ENCODE data around the gene COL9A2.

The COL9A2 gene

DNA sequence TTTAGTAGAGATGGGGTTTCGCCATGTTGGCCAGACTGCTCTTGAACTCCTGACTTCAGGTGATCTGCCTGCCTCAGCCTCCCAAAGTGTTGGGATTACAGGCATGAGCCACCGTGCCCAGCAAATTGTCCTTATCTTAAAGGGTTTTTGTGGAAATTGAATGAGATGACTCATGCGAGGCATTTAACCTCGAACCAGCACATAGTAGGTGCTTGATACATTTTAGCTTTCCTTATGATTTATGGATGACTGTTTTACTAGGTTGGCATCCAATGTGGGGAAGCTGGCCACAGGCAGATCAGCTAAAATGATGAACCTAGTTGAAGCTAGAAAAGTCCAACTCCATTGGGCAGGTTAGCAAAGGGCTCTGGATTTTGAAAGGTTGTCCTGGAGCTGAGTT lies 1.4 kb upstream of the COL9A2 start:
- no peak for DNase-seq

- DNase-seq, result no peak
Measured at GRCh38 chr1:40317394-40318074, 448 bp upstream of the COL9A2 start.

GRCh38 chr1:40315795-40316594 lies 1.1 kb downstream of the COL9A2 start:
- DNase-seq, result no peak

DNA sequence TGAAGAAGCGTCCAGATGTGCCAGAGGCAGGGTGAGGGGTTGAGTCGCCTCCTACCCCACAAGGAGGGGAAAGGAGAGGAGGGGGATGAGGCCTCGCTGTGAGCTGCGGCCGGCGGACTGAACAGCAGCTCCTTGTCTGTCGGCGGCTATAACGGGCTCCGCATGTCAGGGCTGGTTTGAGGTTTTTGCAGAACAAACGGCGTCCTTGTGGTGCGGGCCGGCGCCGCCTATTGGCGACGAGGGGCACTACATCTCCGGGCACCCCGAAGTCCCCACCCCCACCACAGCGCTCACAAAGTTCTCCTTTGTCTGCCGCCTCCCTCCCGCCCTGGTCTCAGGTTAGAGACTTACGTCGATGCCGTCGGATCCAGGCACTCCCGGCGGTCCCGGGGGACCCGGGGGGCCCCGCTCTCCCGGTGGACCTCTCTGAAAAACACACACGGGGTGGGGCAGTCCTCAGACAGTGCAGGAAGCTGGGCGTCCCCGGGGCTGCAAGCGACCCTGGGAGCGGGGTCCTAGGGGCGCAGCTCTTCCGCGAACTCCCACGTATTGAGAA lies 1.8 kb downstream of the COL9A2 start:
- peak; percentile 85 to 88 for DNase-seq

DNA sequence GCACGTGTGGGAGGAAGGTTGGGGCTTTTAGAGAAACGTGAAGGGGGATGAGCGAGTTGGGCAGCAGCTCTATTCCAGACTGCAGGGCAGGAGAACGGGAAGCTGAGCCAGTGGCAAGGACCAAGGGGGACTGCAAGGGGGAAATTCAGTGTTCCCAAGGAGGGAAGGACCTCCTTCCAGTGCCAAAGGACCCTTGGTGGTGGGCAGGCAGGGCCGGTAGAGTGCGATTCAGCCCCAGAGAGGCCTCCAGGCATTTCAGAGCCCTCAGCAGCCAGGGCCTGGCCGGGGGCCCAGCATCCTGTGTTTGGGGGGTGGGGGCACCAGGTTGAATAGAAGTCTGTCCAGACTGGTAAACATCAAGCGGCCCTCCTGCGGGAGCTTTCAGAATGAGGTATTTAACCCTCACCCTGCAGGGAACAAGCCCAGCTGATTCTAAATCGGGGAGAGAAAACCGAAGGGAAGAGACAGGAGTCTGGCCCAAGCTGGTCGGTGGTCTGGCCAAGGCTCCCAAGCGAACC lies 2.3 kb downstream of the COL9A2 start:
- no peak for DNase-seq

GRCh38 chr1:40313958-40314720 lies 2.9 kb downstream of the COL9A2 start:
- DNase-seq, result no peak

- DNase-seq, result no peak
Measured at GRCh38 chr1:40313329-40313957, 3.6 kb downstream of the COL9A2 start.

DNA sequence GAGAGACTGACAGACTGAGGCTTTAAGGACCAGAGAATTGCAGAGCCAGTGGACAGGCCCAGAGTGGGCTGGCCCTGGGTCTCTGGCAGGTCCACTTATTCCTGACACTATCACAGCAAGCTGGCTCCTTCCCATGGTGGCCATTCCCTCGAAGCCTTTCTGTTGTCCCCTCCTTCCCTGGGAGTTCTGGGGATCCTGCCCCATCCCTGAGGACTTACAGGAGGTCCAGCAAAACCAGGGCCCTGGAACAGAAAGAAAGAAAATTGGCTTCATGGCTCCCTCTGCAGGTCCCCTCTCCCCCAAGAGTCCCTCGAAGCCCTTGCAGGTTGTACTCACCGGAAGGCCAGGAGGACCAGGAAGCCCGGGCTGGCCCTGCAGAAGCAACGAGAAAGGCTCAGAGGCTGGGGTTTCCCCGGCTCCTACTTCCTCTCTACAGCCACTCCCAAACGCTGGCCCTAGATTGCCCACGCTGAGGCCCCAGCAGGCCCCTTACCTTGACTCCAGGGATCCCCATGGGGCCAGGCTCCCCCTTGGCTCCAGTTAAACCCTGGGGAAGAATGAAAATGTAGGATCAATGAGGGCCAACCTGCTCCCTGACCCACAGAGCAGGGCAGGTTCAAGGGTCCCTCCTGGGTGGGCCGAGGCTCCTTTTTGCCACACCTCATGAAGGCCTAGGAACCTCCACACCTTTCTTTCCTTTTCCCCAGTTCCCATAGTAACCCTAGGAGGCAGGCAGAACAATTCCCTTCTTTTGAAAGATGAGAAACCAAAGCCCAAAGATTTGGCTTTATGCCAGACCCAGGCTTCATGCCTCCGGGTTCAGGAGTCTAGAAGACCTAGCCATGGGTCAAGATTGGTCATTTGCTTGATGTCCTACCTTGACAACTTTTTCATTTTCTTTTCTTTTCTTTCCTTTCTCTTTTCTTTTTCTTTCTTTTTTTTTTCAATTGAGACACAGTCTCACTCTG lies 4.6 kb downstream of the COL9A2 start:
- DNase-seq, result peak; percentile 71 to 86

DNA sequence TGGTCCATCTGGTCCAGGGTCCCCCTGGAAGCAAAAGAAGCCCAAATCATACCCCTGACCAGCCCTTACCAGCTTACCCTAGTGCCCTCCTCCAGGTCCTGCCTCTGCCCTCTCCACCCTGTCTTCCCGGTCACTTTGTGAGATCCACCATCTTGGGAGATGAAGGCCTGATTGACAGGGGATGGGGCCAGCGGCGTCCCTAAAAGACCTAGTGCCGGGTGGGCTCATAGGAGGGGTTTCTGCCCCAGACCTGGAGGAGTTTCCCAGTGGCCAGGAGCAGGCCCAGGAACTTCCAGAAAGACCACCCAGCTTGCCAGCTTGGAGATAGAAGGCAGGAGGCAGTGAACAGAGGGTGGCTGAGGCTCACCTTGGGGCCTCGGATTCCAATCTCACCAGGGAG lies 5.4 kb downstream of the COL9A2 start:
- no peak for DNase-seq

DNA sequence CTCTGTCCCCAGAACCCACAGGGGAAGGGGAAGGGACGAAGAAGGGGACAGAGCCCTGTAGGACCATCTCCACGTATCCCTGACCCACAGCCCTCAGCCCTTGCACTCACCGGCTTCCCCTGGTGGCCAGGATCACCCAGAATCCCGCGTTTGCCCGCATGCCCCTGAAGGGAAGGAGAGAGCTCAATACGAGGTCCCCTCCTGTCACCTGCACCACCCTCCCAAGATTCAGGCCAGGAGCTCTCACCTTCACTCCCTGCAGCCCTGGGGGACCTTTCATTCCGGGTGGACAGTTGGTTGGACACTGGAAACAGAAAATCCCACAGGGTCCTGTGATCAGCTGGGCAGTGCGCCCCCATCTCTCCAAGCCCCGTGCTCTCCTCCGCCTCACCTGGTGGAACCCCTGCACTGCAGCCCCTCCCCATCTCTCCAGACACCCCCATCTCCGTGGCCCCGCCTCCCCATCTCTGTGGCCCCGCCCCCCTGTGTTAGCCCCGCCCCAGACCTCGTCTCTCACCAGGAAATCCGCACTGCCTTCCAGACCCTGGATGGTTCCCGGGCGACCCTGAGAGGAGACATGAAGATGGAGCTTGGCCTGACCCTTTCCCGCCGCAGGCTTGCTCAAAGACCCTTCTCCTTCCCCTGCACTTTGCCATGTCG lies 6.0 kb downstream of the COL9A2 start:
- DNase-seq, result no peak

- no peak for DNase-seq
Measured at GRCh38 chr1:40310129-40310461, 7.0 kb downstream of the COL9A2 start.

DNA sequence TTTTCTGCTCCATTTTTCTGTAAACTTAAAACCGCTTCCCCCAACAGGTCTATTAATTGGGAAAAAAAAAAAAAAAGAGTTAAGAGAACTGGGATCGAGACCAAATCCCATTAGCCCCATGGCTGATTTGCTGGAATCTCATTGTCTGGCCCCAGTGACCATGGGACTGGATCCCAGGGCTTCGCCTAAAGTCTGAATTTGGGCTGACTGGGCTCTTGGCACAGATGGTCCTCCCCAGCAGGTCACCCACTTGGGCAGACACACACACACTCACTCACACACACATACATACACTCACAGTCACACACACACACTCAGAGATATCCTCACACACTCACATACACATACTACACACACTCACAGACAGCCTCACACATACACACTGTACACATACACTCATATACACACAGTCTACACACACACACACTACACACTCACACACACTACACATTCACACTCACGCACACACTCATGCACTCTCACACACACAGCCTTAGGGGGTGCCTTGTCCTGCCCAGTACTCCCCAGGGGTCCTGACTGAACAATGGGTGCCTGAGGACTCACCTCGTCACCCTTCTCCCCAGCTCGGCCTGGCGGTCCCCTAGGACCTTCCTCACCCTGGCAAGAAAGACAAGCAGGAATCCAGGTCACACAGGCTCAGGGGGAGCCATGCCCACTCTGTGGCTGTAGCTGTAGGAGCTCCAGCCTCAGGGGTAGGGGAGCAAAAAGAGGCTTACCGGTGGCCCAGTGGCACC lies 7.5 kb downstream of the COL9A2 start:
- no peak for DNase-seq

- DNase-seq, result no peak
Measured at GRCh38 chr1:40308036-40308727, 8.9 kb downstream of the COL9A2 start.

- no peak for DNase-seq
Measured at GRCh38 chr1:40307186-40307585, 9.9 kb downstream of the COL9A2 start.

GRCh38 chr1:40306296-40306695 lies 10.8 kb downstream of the COL9A2 start:
- no peak for DNase-seq

DNA sequence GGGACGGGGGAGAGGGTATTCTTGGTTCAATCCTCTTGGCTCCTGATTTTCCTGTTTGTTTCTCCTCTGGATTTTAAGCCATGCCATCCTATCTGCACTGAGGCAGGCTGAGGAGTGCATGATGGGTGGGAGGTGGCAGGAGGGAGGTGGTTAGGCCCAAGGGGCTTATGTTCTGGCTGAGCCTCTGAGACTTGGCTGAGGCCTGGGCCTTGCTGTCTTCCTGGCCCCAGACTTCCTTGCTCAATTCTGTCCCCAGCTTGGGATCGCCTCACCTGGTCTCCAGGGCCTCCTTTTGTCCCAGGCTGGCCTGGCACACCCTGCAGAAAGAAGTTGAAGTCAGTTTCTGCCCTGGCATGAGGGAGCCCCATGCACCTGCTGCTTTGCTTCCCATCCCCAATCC lies 11.2 kb downstream of the COL9A2 start:
- DNase-seq, result no peak

DNA sequence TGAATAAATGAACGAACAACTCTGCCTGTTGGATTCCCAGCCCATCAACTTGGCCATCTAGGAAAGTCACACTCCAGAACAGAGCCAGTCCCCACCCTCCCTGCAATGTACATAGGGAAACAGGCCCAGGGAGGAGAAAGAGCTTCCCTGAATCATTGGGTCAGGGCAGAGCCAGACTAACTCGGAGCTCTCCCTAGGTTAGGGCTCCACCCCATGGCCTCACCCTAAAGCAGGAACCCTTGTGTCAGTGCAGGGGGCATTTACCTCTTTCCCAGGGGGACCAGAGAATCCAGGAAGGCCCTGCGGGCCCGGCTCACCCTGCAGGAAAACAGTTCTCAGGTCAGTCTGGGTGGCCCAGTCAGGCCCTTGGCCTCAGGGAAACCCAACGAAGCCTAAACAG lies 11.6 kb downstream of the COL9A2 start:
- DNase-seq, result no peak

- no peak for DNase-seq
Measured at GRCh38 chr1:40303790-40304189, 13.3 kb downstream of the COL9A2 start.

GRCh38 chr1:40303051-40303771 lies 13.9 kb downstream of the COL9A2 start:
- DNase-seq, result no peak

All from inflammatory macrophage (primary cell).